HepG2 (cell line): ENCODE results near the gene CNTD1. TPM values are rescaled to one million over a fixed set of nuclear protein-coding genes. Genes with fewer than 3 reads are reported as not detected.

Experiments
- ARNT ChIP-seq: fragments of 450-650 bp; IDR thresholded peaks from 2 replicates; pipeline ENCODE4 v1.6.1; 2017
- CCAR2 ChIP-seq: fragments of 200-400 bp; formaldehyde crosslinking; optimal IDR thresholded peaks from 2 replicates; pipeline ENCODE3; 2018; ENCODE audit warnings: low read depth, mild to moderate bottlenecking, low read length, moderate library complexity
- ISL2 ChIP-seq: sonication (generic); formaldehyde crosslinking; IDR thresholded peaks from 2 replicates; pipeline ENCODE4 v1.5.0; 2020; ENCODE audit warnings: missing genetic modification reagents
- KMT2B ChIP-seq: IDR thresholded peaks from 2 replicates; pipeline ENCODE4 v1.6.1; 2016; ENCODE audit warnings: missing genetic modification reagents, missing compliant biosample characterization
- MED8 ChIP-seq: sonication (generic); formaldehyde crosslinking; IDR thresholded peaks from 2 replicates; pipeline ENCODE4 v1.8.1; 2023; ENCODE audit warnings: mild to moderate bottlenecking, missing genetic modification reagents; ENCODE audit not compliant: insufficient replicate concordance
- PAX8 ChIP-seq: sonication (generic); formaldehyde crosslinking; IDR thresholded peaks from 2 replicates; pipeline ENCODE4 v1.8.0; 2022; ENCODE audit warnings: mild to moderate bottlenecking, missing genetic modification reagents, borderline replicate concordance
- POLR2G ChIP-seq: fragments of 200-400 bp; formaldehyde crosslinking; IDR thresholded peaks from 2 replicates; pipeline ENCODE4 v1.6.1; 2018; ENCODE audit warnings: mild to moderate bottlenecking, low read depth, low read length, moderate library complexity
- SNAI1 ChIP-seq: sonication (generic); formaldehyde crosslinking; IDR thresholded peaks from 2 replicates; pipeline ENCODE4 v1.5.0; 2020; ENCODE audit warnings: mild to moderate bottlenecking, missing genetic modification reagents, borderline replicate concordance
- U2AF1 ChIP-seq: fragments of 200-400 bp; formaldehyde crosslinking; optimal IDR thresholded peaks from 2 replicates; pipeline ENCODE3; 2017; ENCODE audit warnings: mild to moderate bottlenecking, low read depth, low read length
- ZNF337 ChIP-seq: sonication (generic); formaldehyde crosslinking; IDR thresholded peaks from 2 replicates; pipeline ENCODE4 v1.5.1; 2020; ENCODE audit warnings: missing genetic modification reagents, low read depth, mild to moderate bottlenecking, borderline replicate concordance
- ZNF367 ChIP-seq: sonication (generic); formaldehyde crosslinking; IDR thresholded peaks from 2 replicates; pipeline ENCODE4 v1.4.0; 2020; ENCODE audit warnings: missing genetic modification reagents, borderline replicate concordance
- ZNF557 ChIP-seq: sonication (generic); formaldehyde crosslinking; IDR thresholded peaks from 2 replicates; pipeline ENCODE4 v1.4.0; 2020; ENCODE audit warnings: missing genetic modification reagents
- ZNF737 ChIP-seq: sonication (generic); formaldehyde crosslinking; IDR thresholded peaks from 2 replicates; pipeline ENCODE4 v1.5.0; 2020; ENCODE audit warnings: missing genetic modification reagents, mild to moderate bottlenecking, borderline replicate concordance
- polyA plus RNA-seq, 8 experiments: library from polyadenylated mRNA; depleted of rRNA in 3 of 8; stranded (reverse) in 7 of 8; unstranded in 1 of 8; fragments of >200 nt; fragmentation: Illumina TruSeq in 4 of 8; extraction: Trizol in 4 of 8; gene quantifications; 2 replicates each; pipeline versions ENCODE4 v1.2.1 to v1.2.3, GENCODE V29; 2011 to 2016; ENCODE audit warnings: low read depth in 4 of 8, missing spikeins in 1 of 8, mixed read lengths in 1 of 8; ENCODE audit not compliant: insufficient read depth in 1 of 8
- total RNA-seq, 5 experiments: library from RNA; depleted of rRNA; stranded (reverse); fragments of >200 nt; fragmentation: Illumina TruSeq; extraction: Trizol; gene quantifications; 2 replicates each; pipeline ENCODE4 v1.2.3, GENCODE V29; 2016; ENCODE audit warnings: low read depth in 1 of 5
- TF ChIP-seq, protein P1 (sequence below): sonication (generic); formaldehyde crosslinking; IDR thresholded peaks from 2 replicates; pipeline ENCODE4 v1.5.0; 2020; ENCODE audit warnings: mild to moderate bottlenecking, missing genetic modification reagents
- TF ChIP-seq, protein P2 (sequence below): sonication (generic); formaldehyde crosslinking; IDR thresholded peaks from 2 replicates; pipeline ENCODE4 v1.4.0; 2020; ENCODE audit warnings: missing genetic modification reagents, borderline replicate concordance
- TF ChIP-seq, protein P3 (sequence below): sonication (generic); formaldehyde crosslinking; IDR thresholded peaks from 2 replicates; pipeline ENCODE4 v1.4.0; 2020; ENCODE audit warnings: mild to moderate bottlenecking, missing genetic modification reagents
- TF ChIP-seq, protein P4 (sequence below), 2 experiments: fragments of 450-650 bp in 1 of 2; sonication (generic) in 1 of 2; formaldehyde crosslinking; IDR thresholded peaks; 2 replicates each; pipeline versions ENCODE4 v1.5.0 to v1.8.0; 2020 to 2022; ENCODE audit warnings: mild to moderate bottlenecking in 1 of 2, missing genetic modification reagents in 1 of 2

CNTD1 gene
- total and polyA plus RNA-seq, 2 of the 13 experiments (the other 11 are each of a cell fraction or from before 2014, with no cell fraction given) = 0.11 to 0.15 TPM

DNA sequence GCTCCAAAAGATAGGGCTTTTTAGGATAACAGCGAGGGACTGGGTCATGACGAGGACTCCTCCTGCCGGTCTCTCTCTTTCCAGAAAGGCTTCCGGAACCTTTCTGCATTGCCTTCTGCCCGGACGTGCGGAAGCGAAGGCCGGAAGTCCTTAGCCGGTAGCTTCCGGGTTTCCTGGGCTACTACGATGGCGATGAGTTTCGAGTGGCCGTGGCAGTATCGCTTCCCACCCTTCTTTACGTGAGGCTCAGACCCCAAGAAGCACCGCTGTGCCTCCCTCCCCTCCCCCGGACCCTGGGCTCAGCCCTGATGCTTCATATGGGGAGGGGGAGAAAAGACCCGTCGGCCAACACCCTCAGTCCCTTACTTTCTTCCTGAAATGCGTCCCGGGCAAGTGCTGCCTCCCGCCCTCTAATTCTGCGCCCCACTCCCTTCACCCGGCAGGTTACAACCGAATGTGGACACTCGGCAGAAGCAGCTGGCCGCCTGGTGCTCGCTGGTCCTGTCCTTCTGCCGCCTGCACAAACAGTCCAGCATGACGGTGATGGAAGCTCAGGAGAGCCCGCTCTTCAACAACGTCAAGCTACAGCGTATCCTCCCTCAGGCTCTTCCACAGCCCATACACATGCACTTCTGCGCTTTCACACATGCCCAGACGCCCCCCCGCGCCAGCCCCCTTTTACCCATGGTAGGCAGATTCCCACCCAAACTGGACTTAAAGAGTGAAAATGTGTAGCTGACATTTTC, 25.2 kb upstream of the CNTD1 start, which contains the start of gene VPS25 (continued):
- TF ChIP-seq, protein P1, sequence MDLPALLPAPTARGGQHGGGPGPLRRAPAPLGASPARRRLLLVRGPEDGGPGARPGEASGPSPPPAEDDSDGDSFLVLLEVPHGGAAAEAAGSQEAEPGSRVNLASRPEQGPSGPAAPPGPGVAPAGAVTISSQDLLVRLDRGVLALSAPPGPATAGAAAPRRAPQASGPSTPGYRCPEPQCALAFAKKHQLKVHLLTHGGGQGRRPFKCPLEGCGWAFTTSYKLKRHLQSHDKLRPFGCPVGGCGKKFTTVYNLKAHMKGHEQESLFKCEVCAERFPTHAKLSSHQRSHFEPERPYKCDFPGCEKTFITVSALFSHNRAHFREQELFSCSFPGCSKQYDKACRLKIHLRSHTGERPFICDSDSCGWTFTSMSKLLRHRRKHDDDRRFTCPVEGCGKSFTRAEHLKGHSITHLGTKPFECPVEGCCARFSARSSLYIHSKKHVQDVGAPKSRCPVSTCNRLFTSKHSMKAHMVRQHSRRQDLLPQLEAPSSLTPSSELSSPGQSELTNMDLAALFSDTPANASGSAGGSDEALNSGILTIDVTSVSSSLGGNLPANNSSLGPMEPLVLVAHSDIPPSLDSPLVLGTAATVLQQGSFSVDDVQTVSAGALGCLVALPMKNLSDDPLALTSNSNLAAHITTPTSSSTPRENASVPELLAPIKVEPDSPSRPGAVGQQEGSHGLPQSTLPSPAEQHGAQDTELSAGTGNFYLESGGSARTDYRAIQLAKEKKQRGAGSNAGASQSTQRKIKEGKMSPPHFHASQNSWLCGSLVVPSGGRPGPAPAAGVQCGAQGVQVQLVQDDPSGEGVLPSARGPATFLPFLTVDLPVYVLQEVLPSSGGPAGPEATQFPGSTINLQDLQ (CRISPR knock-in tag) = no peak
- TF ChIP-seq, protein P2, sequence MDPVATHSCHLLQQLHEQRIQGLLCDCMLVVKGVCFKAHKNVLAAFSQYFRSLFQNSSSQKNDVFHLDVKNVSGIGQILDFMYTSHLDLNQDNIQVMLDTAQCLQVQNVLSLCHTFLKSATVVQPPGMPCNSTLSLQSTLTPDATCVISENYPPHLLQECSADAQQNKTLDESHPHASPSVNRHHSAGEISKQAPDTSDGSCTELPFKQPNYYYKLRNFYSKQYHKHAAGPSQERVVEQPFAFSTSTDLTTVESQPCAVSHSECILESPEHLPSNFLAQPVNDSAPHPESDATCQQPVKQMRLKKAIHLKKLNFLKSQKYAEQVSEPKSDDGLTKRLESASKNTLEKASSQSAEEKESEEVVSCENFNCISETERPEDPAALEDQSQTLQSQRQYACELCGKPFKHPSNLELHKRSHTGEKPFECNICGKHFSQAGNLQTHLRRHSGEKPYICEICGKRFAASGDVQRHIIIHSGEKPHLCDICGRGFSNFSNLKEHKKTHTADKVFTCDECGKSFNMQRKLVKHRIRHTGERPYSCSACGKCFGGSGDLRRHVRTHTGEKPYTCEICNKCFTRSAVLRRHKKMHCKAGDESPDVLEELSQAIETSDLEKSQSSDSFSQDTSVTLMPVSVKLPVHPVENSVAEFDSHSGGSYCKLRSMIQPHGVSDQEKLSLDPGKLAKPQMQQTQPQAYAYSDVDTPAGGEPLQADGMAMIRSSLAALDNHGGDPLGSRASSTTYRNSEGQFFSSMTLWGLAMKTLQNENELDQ (CRISPR knock-in tag) = peak; percentile 90; the same call in 1 of the 2 replicates
- TF ChIP-seq KMT2B (CRISPR knock-in tag) = peak; percentile 98
- no peak for TF ChIP-seq SNAI1 (CRISPR knock-in tag)
- 0 out of 2 replicates have a peak, but pooled peaks have one; percentile 75 for TF ChIP-seq ZNF367 (CRISPR knock-in tag)
- TF ChIP-seq, protein P3, sequence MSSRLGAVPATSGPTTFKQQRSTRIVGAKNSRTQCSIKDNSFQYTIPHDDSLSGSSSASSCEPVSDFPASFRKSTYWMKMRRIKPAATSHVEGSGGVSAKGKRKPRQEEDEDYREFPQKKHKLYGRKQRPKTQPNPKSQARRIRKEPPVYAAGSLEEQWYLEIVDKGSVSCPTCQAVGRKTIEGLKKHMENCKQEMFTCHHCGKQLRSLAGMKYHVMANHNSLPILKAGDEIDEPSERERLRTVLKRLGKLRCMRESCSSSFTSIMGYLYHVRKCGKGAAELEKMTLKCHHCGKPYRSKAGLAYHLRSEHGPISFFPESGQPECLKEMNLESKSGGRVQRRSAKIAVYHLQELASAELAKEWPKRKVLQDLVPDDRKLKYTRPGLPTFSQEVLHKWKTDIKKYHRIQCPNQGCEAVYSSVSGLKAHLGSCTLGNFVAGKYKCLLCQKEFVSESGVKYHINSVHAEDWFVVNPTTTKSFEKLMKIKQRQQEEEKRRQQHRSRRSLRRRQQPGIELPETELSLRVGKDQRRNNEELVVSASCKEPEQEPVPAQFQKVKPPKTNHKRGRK (CRISPR knock-in tag) = peak; percentile 65; the same call in 1 of the 2 replicates
- peak; percentile 98 for TF ChIP-seq POLR2G
- peak; percentile 79 for TF ChIP-seq ISL2 (CRISPR knock-in tag)
- TF ChIP-seq ARNT = no peak
- TF ChIP-seq ZNF337 (CRISPR knock-in tag) = 0 out of 2 replicates have a peak, but pooled peaks have one; percentile 27
- no peak; the same call in 1 of the 2 replicates for TF ChIP-seq PAX8 (CRISPR knock-in tag)
- TF ChIP-seq CCAR2 = peak; percentile 94
- TF ChIP-seq, protein P4, sequence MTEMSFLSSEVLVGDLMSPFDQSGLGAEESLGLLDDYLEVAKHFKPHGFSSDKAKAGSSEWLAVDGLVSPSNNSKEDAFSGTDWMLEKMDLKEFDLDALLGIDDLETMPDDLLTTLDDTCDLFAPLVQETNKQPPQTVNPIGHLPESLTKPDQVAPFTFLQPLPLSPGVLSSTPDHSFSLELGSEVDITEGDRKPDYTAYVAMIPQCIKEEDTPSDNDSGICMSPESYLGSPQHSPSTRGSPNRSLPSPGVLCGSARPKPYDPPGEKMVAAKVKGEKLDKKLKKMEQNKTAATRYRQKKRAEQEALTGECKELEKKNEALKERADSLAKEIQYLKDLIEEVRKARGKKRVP (CRISPR knock-in tag; IDR thresholded peaks at IDR 0.05) = no peak
- TF ChIP-seq U2AF1 = no peak
- TF ChIP-seq ZNF737 (CRISPR knock-in tag) = no peak; the same call in 1 of the 2 replicates
- 0 out of 2 replicates have a peak, but pooled peaks have one; percentile 39 for TF ChIP-seq ZNF557 (CRISPR knock-in tag)
- peak; percentile 97 for TF ChIP-seq MED8 (CRISPR knock-in tag)
